22Rv1 (cell line): ENCODE data around the gene PNPO.
"Not testable (repeated sequence)": the region's sequence is repeated elsewhere in the genome, so short reads cannot be mapped to it uniquely, and the experiment has no call there.

Experiments
- H3K27ac ChIP-seq: fragments of 450-650 bp; 2 replicates; pipeline ENCODE4 v1.5.1; 2017
- ZFX ChIP-seq: fragments of 450-650 bp; IDR thresholded peaks from 2 replicates; pipeline ENCODE4 v1.6.1; 2017; ENCODE audit warnings: antibody characterized with exemption, borderline replicate concordance
- TF ChIP-seq, protein P1 (sequence below): fragments of 450-650 bp; IDR thresholded peaks from 2 replicates; pipeline ENCODE4 v1.5.1; 2017; ENCODE audit warnings: mild to moderate bottlenecking

The PNPO gene

DNA sequence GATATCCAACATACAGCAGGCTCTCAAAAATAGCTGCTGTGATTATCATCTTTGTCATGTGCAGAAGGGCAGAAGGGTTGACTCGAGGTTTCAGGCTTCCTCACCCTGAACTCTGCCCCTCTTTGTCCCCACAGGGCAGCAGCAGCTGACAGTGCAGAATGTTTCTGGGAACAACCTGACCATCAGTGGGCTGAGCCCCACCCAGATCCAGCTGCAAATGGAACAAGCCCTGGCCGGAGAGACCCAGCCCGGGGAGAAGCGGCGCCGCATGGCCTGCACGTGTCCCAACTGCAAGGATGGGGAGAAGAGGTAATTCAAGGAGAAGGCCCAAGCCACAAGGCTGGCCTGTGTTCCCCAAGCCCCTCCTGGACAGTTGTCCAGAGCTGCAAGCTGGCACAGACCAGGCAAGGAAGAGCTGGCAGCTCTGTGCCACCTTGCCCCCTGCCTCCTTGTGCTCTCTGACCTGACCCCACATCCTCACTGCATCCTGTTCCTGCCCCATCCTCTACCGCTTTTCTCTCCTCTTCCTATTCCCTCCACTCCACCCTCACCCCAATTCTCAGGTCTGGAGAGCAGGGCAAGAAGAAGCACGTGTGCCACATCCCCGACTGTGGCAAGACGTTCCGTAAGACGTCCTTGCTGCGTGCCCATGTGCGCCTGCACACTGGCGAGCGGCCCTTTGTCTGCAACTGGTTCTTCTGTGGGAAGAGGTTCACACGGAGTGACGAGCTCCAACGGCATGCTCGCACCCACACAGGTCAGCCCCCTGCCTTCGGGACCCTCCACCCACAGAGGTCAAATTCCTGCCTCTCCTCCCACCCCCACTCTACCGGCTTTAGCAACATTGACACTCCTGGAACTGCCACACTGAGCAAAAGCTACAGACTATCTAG is 16.3 kb upstream of the PNPO start:
- TF ChIP-seq, protein P1, sequence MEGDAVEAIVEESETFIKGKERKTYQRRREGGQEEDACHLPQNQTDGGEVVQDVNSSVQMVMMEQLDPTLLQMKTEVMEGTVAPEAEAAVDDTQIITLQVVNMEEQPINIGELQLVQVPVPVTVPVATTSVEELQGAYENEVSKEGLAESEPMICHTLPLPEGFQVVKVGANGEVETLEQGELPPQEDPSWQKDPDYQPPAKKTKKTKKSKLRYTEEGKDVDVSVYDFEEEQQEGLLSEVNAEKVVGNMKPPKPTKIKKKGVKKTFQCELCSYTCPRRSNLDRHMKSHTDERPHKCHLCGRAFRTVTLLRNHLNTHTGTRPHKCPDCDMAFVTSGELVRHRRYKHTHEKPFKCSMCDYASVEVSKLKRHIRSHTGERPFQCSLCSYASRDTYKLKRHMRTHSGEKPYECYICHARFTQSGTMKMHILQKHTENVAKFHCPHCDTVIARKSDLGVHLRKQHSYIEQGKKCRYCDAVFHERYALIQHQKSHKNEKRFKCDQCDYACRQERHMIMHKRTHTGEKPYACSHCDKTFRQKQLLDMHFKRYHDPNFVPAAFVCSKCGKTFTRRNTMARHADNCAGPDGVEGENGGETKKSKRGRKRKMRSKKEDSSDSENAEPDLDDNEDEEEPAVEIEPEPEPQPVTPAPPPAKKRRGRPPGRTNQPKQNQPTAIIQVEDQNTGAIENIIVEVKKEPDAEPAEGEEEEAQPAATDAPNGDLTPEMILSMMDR: no peak
- no peak for TF ChIP-seq ZFX
- H3K27ac ChIP-seq: no peak overlapping the region

DNA sequence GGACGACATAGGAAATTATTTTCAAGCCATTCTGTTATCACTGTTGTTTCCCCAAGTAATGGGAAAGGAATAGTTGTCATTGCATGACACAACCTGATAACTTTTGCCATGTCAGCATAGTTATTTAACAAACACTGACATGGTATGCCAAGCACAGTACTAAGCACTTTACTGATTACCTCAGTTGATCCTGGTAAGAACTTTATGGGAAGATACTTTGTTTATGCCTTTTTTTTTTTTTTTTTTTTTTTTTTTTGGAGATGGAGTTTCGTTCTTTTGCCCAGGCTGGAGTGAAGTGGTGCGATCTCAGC is 15.7 kb upstream of the PNPO start:
- no peak overlapping the region for H3K27ac ChIP-seq
- TF ChIP-seq ZFX: no peak
- TF ChIP-seq, protein P1: no peak

GRCh38 chr17:47927821-47928400 is 13.5 kb upstream of the PNPO start:
- no peak overlapping the region for H3K27ac ChIP-seq
- TF ChIP-seq ZFX: no peak
- TF ChIP-seq, protein P1: no peak

DNA sequence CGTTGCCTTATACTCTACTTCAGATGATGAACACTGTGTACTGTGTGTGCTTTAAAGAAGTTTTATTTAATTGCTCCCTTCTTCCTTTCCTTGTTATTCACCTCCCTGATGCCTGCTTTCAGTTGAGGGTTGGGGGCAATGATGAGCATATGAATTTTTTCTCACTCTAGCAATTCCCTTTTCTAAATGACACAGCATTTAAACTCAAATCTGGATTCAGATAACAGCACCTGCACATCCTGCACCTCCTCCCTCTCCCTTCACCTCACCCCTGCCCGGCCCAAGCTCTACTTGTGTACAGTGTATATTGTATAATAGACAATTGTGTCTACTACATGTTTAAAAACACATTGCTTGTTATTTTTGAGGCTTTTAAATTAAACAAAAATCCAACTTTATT is 13.0 kb upstream of the PNPO start:
- TF ChIP-seq ZFX: no peak
- TF ChIP-seq, protein P1: no peak
- H3K27ac ChIP-seq: no peak overlapping the region

DNA sequence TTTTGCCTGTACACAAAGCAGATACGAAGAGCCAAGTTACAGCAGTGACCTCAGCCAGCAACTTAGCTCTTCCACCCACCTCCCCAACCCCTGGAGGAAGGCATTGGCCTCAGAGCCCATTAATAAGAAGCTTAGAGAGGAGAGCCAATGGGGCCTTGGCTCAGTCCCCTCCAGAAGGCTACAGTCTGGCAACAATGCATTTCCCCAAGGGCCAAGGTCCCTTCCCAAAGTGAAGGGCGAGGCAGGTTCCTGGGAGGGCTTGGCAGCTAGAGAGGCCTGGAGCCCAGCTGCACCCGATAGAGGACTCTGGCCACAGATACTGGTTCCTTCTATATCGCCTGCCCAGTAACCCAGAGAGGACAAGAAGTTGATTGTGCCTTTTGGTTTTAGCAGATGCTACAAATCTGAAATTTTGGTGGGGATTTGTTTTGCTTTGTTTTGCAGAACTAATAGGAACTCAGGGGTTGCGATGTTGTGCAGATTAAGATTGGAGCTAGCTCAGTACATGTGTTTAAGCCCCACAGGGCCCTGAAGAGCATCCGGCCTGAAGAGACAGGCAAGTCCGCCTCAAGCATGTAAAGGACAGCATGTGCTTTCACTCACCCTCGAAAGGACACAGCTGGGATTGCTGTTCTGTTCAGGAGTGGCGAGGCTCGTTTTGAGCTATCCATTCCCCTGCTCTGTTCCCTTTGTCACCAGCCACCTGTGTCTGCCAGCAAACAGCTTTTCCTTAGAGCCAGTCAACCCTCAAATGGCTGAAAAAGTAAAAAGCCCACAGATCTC is 12.0 kb upstream of the PNPO start:
- TF ChIP-seq ZFX: no peak
- H3K27ac ChIP-seq: no peak overlapping the region

- TF ChIP-seq, protein P1: no peak
- no peak for TF ChIP-seq ZFX
- no peak overlapping the region for H3K27ac ChIP-seq
These were observed 9.5 kb upstream of the PNPO start for GRCh38 chr17:47931848-47932247.

- H3K27ac ChIP-seq: no peak overlapping the region
- TF ChIP-seq ZFX: no peak
- TF ChIP-seq, protein P1: no peak
These were observed 6.5 kb upstream of the PNPO start for GRCh38 chr17:47934856-47935255.

DNA sequence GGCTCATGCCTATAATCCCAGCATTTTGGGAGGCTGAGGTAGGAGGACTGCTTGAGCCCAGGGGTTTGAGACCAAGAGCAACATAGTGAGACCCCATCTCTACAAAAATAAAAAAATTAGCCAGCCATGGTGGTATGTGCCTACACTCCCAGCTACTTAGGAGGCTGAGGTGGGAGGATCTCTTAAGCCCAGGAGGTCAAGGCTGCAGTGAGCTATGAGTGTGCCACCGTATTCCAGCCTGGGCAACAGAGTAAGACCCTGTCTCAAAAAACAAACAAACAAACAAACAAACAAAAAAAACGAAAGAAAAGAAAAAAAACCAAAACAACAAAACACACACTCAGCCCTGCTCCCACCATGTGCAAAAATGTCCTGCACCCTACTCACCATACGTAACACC is 5.9 kb upstream of the PNPO start:
- H3K27ac ChIP-seq: not testable (repeated sequence)
